GM21360 (cell line): ENCODE results near the gene C19orf44.
A peak's percentile ranks its signal among the peaks of the same experiment; 100 is the strongest.
"Not testable (repeated sequence)": the region's sequence is repeated elsewhere in the genome, so short reads cannot be mapped to it uniquely, and the experiment has no call there.

Source experiments
- ATAC-seq: cut with Tn5 transposase; IDR thresholded peaks from one replicate; pipeline ENCODE4 v1.9.1; 2021; ENCODE audit warnings: mild to moderate bottlenecking, moderate library complexity; ENCODE audit not compliant: unreplicated experiment

C19orf44 gene

DNA sequence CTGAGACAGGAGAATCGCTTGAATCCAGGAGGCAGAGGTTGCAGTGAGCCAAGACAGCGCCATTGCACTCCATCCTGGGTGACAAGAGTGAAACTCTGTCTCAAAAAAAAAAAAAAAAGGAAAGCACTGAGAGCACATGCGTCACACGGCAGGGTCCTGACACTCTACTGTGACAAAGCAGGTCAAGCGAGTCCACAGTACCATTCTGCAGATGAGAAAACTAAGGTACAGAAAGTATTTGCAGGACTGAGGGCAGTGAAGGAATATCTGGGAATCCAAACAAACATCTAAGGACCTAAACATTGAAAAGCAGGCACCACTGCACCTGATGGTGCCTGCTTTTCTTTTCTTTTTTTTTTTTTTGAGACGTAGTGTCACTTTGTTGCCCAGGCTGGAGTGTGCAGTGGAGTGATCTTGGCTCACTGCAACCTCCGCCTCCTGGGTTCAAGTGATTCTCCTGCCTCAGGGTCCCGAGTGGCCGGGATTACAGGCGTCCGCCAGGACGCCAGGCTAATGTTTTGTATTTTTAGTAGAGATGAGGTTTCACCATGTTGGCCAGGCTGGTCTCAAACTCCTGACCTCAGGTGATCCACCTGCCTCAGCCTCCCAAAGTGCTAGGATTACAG, 29.3 kb upstream of the C19orf44 start:
- ATAC-seq = not testable (repeated sequence)

DNA sequence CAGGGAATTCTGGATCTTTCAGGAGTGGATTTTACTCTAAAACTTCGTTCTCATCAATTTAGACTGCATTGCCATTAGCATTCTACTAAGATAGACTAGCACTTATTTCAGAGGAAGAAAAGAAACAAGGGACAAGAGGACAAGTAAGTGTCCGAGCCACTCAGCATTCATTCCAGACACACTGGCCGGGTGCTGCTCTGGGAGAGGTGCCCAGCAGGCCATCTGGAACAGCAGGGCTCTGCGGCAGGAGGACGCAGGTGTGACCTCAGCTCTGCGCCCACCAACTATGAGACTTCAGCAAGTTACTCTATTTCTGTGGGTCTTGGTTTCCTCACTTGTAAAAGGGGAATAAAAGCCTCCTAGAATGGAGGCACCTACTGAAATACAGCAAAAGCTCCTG, 28.6 kb upstream of the C19orf44 start:
- ATAC-seq = no peak

DNA sequence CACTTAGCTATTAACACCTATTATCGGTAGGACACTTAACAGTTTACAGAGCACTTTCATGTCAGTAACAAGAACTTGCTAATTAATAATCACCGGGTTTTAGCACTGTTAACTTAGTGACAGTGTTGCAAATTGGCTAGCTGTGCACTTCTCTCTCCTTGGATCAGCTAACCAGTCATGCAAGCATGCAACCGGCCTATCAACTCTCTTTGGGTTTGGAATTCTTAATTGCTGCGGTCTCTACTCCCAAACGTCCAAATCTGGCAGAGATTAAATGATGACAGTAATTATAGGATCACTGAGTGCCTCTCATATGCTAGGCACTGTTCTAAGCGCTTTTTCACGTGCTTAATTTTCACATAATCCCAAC, 25.7 kb upstream of the C19orf44 start:
- ATAC-seq = no peak

DNA sequence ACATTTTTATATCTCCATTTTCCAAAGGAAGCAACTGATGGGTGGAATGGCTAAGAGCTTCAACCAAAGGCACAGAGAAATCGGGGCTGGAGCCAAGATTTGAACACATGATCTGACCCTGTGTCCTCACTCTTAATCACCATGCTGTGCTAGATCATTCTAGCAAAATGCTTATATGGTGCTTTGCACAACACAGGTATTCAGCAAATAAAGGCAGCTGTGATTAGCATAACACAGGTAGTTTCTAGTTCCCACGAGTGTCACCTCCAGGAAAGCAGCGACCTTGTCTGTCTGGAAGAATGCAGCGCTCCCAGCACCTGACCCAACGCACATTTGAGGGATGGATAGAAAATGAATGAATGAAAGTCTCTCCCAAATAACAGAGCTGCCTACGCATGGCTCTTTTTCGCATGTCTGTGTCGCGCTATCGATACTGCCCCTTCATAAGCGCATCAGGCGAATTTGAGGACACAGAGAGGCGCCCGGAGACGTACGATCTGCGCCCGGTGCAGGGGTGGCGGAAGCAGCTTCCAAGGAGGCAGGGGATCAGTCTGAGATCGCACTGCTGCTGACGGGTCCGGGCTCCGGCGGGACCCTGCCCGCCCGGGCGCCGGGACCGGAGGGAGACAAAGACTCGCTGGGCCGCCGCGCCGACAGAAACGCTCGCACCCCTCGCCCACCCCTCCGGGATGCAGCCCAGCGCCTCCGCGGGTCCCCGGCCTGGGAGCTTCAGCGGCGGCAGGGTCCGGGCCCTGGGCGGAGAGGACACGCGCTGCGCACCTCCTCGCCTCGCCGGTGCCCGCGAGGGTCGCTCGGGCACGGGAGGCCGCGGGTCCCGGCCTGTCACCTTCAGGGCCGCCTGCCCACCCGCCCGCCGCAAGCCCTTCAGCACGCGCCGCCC, 25.0 kb upstream of the C19orf44 start:
- peak; percentile 32 for ATAC-seq

DNA sequence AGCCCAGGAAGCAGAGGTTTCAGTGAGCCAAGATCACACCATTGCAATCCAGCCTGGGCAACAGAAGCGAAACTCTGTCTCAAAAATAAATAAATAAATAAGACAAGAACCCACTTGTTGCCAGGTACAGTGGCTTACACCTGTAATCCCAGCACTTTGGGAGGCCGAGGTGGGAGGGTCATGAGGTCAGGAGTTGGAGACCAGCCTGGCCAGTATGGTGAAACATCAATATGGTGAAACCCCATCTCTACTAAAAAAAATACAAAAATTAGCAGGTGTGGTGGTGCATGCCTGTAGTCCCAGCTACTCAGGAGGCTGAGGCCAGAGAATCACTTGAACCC, 23.7 kb upstream of the C19orf44 start:
- ATAC-seq = not testable (repeated sequence)

DNA sequence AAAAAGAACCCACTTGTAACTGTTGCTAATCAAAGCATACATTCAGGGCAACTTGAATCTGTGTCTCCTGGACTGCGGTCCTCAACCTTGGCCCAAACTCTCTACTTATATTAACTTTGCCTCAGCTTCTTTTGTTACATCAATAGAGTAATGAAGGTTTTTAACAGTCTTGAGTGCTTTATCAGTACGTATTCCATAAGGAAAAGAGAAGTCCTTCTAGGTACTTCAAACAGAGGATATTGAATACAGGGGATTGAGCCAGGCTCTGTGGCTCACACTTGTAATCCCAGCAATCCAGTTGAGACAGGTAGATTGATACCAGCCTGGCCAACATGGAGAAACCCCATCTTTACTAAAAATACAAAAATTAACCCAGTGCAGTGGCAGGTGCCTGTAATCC, 23.2 kb upstream of the C19orf44 start:
- no peak for ATAC-seq

DNA sequence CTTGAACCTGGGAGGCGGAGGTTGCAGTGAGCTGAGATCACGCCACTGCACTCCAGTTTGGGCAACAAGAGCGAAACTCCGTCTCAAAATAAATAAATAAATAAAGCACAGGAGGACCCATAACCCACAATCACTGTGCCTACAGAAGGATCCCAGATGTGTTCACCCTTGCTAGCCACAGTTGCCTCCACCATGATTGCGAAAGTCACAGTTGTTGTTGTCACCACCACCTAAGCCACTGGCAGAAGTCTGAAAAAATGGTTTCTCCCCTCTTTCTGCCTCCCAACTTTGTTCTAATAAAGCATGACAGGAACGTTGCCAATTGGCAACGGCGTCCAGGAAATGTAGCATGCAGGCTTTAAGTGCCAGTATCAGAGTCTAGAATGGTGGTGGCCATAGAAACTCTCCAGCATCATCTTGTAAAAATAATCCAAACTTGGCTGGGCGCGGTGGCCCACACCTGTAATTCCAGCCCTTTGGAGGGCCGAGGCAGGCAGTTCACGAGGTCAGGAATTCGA, 22.3 kb upstream of the C19orf44 start:
- ATAC-seq = no peak

DNA sequence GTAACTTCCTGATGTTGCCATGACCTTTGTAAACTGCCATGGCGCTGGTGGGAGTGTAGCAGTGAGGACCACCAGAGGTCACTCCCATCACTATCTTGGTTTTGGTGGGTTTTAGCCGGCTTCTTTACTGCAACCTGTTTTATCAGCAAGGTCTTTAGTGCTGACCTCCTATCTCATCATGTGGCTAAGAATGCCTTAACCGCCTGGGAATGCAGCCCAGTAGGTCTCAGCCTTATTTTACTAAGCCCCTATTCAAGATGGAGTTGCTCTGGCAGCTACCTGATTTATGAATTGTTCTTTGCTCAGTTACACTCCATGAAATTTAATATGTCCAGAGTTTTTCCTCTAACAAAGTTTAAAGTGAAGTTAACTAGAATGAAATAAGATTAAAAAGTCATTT, 19.8 kb upstream of the C19orf44 start:
- ATAC-seq = no peak

DNA sequence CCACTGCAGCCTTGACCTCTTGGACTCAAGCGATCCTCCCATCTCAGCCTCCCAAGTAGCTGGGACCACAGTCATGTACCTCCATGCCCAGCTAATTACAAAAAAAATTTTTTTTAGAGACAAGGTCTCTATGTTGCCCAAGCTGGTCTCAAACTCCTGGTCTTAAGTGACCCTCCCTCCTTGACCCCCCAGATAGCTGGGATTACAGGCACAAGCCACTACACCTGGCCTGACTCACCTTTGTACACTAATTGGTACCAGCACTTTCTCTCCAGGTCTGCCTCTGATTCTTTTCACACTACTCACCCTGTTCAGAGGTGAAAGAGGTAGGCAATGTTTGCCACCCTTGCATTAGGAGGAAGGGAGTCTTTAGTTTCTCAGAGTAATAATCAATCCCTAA, 18.9 kb upstream of the C19orf44 start:
- no peak for ATAC-seq

DNA sequence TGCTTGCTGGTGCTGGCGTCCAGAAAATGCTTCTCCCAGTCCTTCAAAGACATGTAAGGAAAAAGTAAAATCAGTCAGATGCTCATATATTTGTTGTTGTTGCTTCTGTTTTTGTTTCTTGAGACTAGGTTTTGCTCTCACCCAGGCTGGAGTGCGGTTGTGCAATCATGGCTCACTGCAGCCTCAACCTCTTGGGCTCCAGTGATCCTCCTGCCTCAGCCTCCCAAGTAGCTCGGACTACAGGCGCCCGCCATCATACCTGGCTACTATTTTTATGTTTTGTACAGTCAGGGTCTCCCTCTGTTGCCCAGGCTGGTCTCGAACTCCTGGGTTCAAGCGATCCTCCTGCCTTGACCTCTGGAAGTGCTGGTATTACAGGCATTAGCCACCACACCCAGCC, 13.4 kb upstream of the C19orf44 start:
- no peak for ATAC-seq

DNA sequence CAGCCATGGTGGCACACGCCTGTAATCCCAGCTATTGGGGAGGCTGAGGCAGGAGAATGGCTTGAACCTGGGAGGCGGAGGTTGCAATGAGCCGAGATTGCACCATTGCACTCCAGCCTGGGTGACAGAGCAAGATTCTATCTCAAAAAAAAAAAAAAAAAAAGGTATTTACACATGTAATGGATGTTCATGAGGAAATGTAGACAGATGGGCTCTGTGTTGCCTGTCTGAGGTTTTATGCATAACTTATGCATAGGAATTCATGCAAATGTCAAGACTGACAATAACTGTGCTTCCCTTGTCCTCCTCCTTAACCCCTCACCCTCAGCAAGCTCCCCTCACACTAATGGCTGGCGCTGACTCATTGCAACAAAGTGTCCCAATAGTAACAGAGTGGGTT, 9.7 kb upstream of the C19orf44 start:
- not testable (repeated sequence) for ATAC-seq

DNA sequence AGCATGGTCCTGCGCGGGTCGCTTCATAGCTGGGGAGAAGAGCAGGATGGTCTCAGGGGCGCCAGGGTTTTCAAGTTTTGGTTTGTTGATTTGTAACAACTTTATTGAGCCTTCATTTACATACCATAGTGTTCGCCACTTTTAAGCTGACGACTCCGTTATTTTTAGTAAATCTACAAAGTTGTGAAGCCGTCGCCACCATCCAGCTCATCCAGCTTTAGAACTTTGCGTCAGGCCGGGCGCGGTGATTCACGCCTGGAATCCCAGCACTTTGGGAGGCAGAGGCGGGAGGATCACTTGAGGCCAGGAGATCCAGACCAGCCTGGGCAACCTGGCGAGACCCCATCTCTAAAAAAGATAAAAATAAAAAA, 404 bp downstream of the C19orf44 start:
- no peak for ATAC-seq

DNA sequence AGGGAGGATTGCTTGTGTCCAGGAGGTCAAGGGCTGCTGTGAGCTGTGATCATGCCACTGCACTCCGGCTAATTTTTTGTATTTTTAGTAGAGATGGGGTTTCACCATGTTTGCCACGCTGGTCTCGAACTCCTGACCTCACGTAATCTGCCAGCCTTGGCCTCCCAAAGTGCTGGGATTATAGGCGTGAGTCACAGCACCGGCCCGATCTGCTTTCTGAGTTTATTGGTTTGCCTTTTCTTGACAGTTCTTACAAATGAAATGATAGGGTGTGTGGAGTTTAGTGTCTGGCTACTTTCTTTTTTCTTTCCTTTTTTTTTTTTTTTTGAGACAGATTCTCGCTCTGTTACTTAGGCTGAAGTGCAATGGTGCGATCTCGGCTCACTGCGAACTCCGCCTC, 848 bp downstream of the C19orf44 start:
- no peak for ATAC-seq

DNA sequence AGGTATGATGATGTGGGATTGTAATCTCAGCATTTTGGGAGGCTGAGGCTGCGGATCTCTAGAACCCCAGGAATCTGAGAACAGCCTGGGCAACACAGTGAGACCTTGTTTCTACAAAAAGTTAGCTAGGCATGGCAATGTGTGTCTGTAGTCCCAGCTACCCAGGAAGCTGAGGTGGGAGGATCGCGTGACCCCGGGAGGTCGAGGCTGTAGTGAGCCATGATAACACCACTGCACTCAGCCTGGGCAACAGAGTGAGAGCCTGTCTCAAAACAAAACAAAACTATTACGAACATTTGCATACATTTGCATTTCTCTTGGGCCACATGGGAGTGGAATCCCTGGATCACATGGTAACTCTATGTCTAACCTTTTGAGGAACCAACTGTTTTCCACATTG, 1.6 kb downstream of the C19orf44 start:
- ATAC-seq = no peak

DNA sequence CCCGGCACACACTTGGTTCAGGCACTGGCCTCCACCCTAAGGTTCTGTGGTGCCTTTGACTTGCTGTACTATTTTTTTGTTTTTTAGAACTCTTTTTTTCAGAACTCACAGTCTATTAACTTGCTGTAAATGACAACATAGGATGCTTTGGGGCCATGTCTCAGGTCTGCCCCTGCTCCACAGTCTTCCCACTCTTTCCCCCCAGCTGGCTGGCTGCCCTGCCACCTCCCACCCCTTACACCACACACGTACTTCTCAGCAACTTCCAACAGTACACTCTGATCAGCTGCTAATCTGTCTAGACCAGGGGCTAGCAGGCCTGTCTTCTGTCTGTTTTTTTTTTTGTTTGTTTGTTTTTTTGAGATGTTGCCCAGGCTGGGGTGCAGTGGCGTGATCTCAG, 8.1 kb downstream of the C19orf44 start:
- ATAC-seq = no peak

DNA sequence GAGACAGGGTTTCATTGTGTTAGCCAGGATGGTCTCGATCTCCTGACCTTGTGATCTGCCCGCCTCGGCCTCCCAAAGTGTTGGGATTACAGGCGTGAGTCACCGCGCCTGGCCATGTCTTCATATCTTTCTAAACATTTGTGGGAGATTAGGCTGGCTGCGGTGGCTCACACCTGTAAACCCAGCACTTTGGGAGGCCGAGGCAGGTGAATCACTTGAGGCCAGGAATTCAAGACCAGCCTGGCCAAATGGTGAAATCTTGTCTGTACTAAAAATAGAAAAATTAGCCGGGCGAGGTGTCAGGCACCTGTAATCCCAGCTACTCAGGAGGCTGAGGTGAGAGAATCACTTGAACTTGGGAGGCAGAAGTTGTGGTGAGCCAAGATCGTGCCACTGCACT, 10.0 kb downstream of the C19orf44 start:
- not testable (repeated sequence) for ATAC-seq

DNA sequence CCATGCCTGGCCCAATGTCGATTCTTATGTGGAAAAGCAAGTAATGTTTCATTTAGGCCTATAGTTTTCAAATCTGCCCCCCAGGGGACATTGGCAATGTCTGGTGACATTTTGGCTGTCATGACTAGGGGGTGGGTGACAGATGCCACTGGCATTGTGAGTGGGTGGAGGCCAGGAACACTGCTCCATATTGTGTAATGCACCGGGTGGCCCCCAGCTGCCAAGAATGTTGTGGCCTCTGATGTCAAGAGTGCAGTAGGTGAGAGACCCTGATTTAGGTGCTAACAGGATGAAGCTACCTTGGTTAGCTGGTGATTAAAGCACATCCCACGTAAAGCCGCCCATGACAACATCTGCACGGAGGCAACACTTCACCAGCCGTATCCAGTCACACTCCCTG, 10.8 kb downstream of the C19orf44 start:
- no peak for ATAC-seq

DNA sequence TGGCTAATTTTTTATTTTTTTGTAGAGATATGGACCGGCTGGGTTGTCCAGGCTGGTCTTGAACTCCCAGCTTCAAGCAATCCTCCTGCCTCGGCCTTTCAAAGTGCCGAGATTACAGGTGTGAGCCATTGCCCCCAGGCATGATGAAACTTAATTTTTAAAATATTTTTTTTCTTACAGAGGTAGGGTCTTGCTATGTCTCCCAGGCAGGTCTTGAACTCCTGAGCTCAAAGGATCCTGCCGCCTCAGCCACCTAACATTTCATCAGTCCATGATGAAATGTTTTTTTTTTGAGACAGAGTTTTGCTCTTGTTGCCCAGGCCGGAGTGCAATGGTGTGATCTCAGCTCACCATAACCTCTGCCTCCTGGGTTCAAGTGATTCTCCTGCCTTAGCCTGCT, 12.4 kb downstream of the C19orf44 start:
- ATAC-seq = no peak

DNA sequence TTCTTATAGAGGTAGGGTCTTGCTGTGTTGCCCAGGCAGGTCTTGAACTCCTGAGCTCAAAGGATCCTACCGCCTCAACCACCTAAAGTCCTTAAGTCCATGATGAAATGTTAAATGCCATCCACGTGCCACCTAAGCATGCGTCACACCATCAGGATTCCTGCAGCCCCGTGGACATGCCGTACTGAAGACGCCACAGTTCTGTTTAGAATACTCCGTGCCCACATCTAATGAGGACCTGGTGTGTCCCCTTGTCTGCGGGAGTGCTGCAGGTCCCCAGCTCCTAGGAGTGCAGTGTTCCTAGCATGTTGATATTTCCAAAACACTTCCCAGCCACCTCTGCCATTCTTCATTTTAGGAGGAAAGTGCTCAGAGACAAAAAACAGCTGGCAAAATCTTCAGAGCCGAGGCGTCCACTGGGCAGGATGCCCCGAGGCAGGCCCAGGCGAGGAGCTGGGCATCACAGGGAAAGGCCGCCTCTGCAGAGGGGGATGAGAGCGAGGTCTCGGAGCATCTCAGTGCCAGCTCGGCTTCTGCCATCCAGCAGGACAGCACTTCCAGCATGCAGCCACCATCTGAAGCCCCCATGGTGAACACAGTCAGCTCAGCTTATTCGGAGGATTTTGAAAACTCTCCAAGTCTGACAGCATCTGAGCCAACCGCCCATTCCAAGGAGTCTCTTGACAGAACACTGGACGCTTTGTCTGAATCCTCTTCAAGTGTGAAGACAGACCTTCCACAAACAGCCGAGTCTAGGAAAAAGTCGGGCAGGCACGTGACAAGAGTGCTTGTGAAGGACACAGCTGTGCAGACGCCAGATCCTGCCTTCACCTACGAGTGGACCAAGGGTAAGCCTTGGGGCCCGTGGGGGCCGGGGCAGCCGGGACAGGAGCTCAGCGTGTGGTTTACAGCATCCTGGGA, 13.2 kb downstream of the C19orf44 start:
- ATAC-seq = no peak

DNA sequence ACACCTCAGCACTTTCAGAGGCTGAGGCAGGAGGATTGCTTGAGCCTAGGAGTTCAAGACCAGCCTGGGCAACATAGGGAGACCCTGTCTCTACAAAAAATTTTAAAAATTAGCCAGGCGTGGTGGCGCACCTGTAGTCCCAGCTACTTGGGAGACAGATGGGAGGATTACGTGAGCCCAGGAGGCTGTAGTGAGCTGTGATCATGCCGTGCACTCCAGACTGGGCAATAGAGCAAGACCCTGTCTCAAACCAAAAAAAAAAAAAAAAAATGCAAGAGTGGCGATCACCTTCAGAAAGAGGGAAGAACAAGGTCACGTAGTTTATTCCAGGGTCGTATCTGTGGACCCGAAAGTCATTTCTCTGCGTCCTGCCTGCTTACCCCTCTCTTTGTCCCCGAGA, 16.4 kb downstream of the C19orf44 start:
- ATAC-seq = not testable (repeated sequence)

DNA sequence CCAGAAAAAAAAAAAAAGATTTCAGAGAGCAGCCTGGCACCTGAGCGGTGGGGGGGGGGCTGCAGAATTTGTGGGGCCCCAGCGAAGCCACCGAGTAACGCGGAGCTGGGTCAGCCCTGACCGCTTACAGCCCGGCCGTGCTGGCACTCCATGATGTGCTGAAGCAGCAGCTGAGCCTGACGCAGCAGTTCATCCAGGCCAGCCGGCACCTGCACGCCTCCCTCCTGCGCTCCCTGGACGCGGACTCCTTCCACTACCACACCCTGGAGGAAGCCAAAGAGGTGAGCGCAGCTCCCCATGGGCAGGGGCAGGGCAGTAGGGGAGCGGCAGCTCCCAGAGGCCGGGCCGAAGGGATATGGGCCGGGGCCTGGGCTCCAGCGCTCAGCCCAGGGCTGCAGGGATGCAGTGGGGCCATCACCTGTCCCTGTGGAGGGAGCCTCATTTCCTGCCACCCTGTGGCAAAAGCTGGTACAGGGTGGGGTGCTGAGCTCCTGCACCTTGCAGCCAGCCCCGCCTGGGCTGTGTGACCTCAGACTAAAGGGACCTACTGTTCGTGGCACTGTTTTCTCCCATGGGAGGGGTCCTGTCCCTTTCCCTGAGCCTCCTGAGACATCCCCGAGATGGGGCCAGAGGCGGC, 18.3 kb downstream of the C19orf44 start:
- no peak for ATAC-seq
